Peyer's patch (tissue), 4 donors: Measurements from ENCODE around the gene LEFTY2. TPM values are rescaled to one million over a fixed set of nuclear protein-coding genes. Genes with fewer than 3 reads are reported as not detected.

Source experiments
- DNase-seq, 3 donors: peaks; one replicate each; pipeline ENCODE4 v3.0.0-alpha.2; 2017 to 2019
- H3K27ac ChIP-seq, 4 donors: fragments of 200-600 bp; sonication (generic); one replicate each; pipeline ENCODE4 v1.5.1; 2016 to 2019
- H3K27me3 ChIP-seq, 2 donors: fragments of 200-600 bp; sonication (generic); one replicate each; pipeline ENCODE4 v1.5.1; 2019
- H3K36me3 ChIP-seq, 3 donors: fragments of 200-600 bp; sonication (generic); one replicate each; pipeline ENCODE4 v1.5.1; 2016 to 2019
- H3K4me1 ChIP-seq, 4 donors: fragments of 200-600 bp; sonication (generic); one replicate each; pipeline ENCODE4 v1.5.1; 2016 to 2019
- H3K4me3 ChIP-seq, 4 donors: fragments of 200-600 bp; sonication (generic); 1 replicate in 3 of 4; 2 replicates in 1 of 4; pipeline ENCODE4 v1.5.1; 2016 to 2019; ENCODE audit warnings: mild to moderate bottlenecking in 1 of 4
- H3K9me3 ChIP-seq, 4 donors: fragments of 200-600 bp; sonication (generic); one replicate each; pipeline ENCODE4 v1.5.1; 2016 to 2019; ENCODE audit warnings: mild to moderate bottlenecking in 1 of 4
- POLR2A ChIP-seq, 2 donors: fragments of 450-650 bp; IDR thresholded peaks; one replicate each; pipeline ENCODE4 v1.5.1; 2017; ENCODE audit warnings: antibody characterized with exemption in 2 of 2, mild to moderate bottlenecking in 2 of 2, moderate library complexity in 2 of 2
- total RNA-seq, 4 donors: library from RNA; depleted of rRNA; stranded (reverse); fragments of >200 nt; gene quantifications; one replicate each; pipeline ENCODE4 v1.1.0, GENCODE V29; 2016
- TF ChIP-seq, protein P1 (sequence below), 6 experiments: fragments of 450-650 bp in 4 of 6; fragments of 200-600 bp in 2 of 6; sonication (generic) in 1 of 6; IDR thresholded peaks; one replicate each; pipeline ENCODE4 v1.5.1; 2017 to 2019; ENCODE audit warnings: antibody characterized with exemption in 6 of 6, mild to moderate bottlenecking in 3 of 6, moderate library complexity in 1 of 6

LEFTY2 gene
- total RNA-seq, 4 donors from 2014 or later = not detected

DNA sequence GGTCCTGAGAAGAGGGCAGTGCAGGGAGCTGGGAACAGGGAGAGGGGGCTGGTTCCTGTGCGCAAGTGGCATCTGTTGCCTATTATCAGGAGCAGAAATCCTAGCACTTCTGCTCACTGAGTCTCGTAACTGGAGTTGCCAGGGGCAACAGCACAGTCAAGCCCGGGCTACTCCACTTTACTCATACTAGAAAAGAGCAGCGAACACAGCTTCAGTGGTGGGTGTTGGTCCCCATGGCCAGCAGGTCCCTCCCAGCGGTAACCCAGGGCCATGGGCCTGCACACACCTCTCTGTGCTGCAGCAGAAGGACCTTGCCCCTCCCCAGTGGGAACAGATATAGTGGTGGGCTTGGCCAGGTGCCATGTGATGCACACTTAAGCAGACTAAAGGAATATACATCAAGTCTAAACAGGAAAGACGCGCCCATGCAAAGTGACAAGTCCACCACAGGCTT is 25.5 kb downstream of the LEFTY2 start:
- Histone ChIP-seq H3K9me3 (no peaks in the 10 kb centered on the region), H3K4me1 (peaks cover 0 to 11% (median 3%) of the 10 kb centered on the region in 4 donors), H3K4me3 (no peak overlapping the region), H3K27me3 (no peaks in the 10 kb centered on the region), H3K27ac (no peak overlapping the region), H3K36me3 (peaks cover 0 to 3% (median 0%) of the 10 kb centered on the region in 3 donors)
- DNase-seq = no peak
- TF ChIP-seq POLR2A (IDR thresholded peaks at IDR 0.05) = no peak
- TF ChIP-seq, protein P1, sequence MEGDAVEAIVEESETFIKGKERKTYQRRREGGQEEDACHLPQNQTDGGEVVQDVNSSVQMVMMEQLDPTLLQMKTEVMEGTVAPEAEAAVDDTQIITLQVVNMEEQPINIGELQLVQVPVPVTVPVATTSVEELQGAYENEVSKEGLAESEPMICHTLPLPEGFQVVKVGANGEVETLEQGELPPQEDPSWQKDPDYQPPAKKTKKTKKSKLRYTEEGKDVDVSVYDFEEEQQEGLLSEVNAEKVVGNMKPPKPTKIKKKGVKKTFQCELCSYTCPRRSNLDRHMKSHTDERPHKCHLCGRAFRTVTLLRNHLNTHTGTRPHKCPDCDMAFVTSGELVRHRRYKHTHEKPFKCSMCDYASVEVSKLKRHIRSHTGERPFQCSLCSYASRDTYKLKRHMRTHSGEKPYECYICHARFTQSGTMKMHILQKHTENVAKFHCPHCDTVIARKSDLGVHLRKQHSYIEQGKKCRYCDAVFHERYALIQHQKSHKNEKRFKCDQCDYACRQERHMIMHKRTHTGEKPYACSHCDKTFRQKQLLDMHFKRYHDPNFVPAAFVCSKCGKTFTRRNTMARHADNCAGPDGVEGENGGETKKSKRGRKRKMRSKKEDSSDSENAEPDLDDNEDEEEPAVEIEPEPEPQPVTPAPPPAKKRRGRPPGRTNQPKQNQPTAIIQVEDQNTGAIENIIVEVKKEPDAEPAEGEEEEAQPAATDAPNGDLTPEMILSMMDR (IDR thresholded peaks at IDR 0.05) = no peak

DNA sequence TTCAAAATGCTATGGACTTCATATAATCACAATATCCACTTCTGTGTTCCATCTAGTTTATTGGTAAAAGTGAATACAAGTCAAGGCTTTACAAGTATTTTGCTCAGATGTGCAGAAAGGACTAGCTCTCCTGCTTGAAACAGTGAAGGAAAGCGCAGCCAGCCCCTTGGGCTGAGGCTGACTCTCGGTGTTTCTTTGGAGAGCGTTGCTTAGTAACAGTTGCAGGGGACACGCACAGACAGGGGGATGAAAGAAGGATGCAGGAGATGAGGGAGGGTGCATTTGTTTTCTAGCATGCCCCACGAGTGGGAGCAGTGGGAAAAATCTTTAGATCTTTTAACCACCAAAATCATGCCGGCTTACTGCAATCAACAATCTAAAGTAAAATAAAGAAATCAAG is 26.1 kb downstream of the LEFTY2 start:
- no peaks in the 10 kb centered on the region for H3K27me3 ChIP-seq
- no peak overlapping the region for H3K27ac ChIP-seq
- H3K4me1 ChIP-seq = peaks cover 0 to 7% (median 3%) of the 10 kb centered on the region in 4 donors
- no peak for DNase-seq
- H3K4me3 ChIP-seq = no peak overlapping the region
- peaks cover 0 to 3% (median 0%) of the 10 kb centered on the region in 3 donors for H3K36me3 ChIP-seq
- no peaks in the 10 kb centered on the region for H3K9me3 ChIP-seq
- TF ChIP-seq, protein P1 (IDR thresholded peaks at IDR 0.05) = no peak
- TF ChIP-seq POLR2A (IDR thresholded peaks at IDR 0.05) = no peak

DNA sequence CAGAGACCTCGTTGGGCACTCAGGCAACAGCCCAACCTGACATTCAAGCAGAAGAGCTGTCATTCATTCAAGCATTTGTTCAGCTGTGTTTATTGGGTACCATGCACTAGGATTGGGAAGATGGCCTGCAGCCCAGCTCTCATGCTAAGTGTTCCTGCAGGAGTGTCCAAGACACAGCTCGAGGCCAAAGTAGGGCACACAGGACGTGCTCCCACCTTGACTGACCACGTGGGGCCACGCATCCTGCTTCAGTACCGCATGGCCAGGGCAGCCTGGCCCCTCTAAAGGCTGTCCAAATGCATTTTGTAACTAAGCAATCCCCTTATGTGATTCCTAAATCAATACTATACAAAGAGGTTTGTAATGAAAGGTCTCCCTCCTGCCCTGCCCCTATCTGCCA is 26.6 kb downstream of the LEFTY2 start:
- DNase-seq = no peak
- H3K36me3 ChIP-seq = peaks cover 0 to 2% (median 0%) of the 10 kb centered on the region in 3 donors
- TF ChIP-seq POLR2A (IDR thresholded peaks at IDR 0.05) = no peak
- TF ChIP-seq, protein P1 (IDR thresholded peaks at IDR 0.05) = no peak

DNA sequence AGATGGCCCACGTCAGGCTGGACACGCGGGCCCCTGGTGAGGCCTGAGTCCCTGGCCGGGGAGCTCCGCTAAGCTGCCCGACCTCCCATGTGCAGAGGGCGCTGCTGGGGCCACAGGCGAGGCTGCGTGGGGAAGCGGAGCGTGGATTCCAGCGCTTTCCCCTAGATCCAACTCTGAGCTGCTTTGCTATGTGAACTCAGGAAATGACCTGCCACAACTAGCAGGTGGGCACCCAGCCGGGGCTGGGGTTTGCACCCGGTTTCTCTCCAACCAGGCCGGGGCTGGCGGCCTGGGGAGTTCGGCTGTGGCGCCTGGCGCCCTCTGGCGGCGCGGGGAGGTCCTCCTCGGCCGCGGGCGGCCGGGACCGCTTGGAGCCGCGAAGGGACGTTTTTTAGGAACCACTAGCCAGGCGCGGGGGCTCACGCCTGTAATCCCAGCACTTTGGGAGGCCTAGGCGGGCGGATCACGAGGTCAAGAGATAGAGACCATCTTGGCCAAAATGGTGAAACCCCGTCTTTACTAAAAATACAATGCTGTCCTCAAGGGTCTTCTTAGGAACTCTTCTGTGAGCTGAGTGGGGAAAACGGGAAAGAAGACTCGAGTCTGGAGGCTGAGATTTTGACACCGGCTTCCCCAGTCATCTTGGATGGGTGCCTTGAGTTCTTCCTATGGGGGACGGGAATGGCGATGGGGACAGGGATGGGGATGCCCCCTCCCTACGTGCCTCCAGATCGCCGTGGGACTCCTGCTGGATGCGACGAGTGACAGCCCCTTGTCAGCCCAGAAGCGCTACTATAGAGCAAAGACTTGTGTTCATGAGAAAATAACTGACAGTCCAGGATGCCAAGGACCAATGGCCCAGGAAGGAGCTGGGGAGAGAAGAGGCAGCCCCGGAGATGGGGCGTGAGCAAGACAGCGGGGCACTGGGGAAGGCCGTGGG is 29.6 kb downstream of the LEFTY2 start:
- peaks cover 0 to 7% (median 2%) of the 10 kb centered on the region in 4 donors for H3K4me1 ChIP-seq
- peak; percentile 56 to 84 (median 82) for DNase-seq
- no peaks in the 10 kb centered on the region for H3K27me3 ChIP-seq
- TF ChIP-seq, protein P1 (IDR thresholded peaks at IDR 0.05) = peak; percentile 51 to 97 (median 88)
- no peak for TF ChIP-seq POLR2A (IDR thresholded peaks at IDR 0.05)
- no peaks in the 10 kb centered on the region for H3K9me3 ChIP-seq
- no peaks in the 10 kb centered on the region for H3K36me3 ChIP-seq
- H3K27ac ChIP-seq = no peak overlapping the region
- peak overlapping the region in 3 of 4 donors; percentile 9 to 14 (median 13) for H3K4me3 ChIP-seq

More for the DNA sequence above, 26.6 kb downstream of the LEFTY2 start:
- Histone ChIP-seq H3K9me3 (no peaks in the 10 kb centered on the region), H3K27me3 (no peaks in the 10 kb centered on the region), H3K27ac (no peak overlapping the region), H3K4me1 (peaks cover 0 to 7% (median 2%) of the 10 kb centered on the region in 4 donors), H3K4me3 (no peak overlapping the region)

DNA sequence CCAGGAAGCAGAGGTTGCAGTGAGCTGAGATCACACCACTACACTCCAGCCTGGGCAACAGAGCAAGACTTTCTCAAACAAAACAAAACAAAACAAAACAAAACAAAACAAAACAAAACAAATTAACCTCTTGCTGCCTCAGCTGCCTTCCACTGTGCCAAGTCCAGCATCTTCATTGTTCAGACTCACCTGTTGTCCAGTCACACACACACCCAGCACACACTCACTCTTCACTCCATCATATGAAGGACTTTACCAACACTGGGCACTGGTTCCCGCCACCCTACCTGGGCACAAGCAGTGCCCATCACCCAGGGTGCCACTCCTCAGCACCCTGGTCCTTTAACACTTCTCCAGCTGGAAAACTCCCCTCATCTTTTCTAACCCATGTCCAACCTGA is 31.5 kb downstream of the LEFTY2 start:
- no peak for DNase-seq
- Histone ChIP-seq H3K27ac (no peak overlapping the region), H3K4me1 (peaks cover 0 to 7% (median 2%) of the 10 kb centered on the region in 4 donors), H3K36me3 (no peaks in the 10 kb centered on the region), H3K4me3 (no peak overlapping the region), H3K27me3 (no peaks in the 10 kb centered on the region), H3K9me3 (no peaks in the 10 kb centered on the region)
- TF ChIP-seq POLR2A (IDR thresholded peaks at IDR 0.05) = no peak
- TF ChIP-seq, protein P1 (IDR thresholded peaks at IDR 0.05) = no peak
